ENCODE data around the gene MMP11. TPM values are rescaled to one million over a fixed set of nuclear protein-coding genes. Genes with fewer than 3 reads are reported as not detected.
A peak's percentile ranks its signal among the peaks of the same experiment; 100 is the strongest.
"Not testable (repeated sequence)": the region's sequence is repeated elsewhere in the genome, so short reads cannot be mapped to it uniquely, and the experiment has no call there.

MMP11 gene, protein sequence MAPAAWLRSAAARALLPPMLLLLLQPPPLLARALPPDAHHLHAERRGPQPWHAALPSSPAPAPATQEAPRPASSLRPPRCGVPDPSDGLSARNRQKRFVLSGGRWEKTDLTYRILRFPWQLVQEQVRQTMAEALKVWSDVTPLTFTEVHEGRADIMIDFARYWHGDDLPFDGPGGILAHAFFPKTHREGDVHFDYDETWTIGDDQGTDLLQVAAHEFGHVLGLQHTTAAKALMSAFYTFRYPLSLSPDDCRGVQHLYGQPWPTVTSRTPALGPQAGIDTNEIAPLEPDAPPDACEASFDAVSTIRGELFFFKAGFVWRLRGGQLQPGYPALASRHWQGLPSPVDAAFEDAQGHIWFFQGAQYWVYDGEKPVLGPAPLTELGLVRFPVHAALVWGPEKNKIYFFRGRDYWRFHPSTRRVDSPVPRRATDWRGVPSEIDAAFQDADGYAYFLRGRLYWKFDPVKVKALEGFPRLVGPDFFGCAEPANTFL
- total RNA-seq (2022) = 0.44 TPM in 1 of 2 replicates, not detected in the other
- Bru-seq, nascent RNA = percentile 18 among the genes with signal in this experiment
- BruChase-seq, experiment 1, labeled RNA remaining after a 6-hour chase = percentile 11 among the genes with signal in this experiment
- percentile 13 among the genes with signal in this experiment for BruChase-seq, experiment 2, labeled RNA remaining after a 2-hour chase
- long read RNA-seq = 0 reads

DNA sequence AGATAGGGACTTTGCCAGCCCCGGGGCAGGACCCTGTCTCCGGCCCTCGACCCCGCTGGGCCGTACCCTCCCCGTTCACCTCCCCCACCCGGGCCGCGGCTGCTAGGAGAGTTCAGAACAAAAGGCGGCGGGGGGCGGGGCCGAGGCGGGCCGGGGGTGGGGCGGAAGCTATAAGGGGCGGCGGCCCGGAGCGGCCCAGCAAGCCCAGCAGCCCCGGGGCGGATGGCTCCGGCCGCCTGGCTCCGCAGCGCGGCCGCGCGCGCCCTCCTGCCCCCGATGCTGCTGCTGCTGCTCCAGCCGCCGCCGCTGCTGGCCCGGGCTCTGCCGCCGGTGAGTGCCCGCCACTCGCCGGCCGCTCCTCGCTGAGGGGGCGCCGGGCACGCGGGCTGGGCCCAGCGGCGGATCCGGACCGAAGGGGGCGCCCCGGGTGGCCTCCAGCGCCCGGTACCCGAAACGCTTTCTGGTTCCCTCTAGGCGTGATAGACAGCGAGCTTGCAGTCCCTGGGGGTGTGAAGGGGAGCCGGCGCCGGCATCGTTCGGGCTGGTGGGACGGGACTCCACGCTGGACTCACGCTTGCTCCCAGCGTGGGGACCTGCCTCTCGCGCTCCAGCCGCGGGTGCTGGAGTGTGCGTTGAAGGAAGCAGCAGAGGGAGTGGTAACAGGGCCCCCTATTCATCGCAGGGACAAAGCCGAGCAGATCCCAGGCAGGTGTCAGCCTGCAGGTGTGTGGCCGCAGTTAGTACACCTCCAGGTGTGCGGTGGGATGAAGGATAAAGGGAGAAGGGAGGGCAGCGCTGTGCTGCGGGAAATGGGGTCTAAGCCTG is at the start of gene MMP11:
Gene MMP11, plus strand, starts transcription at position 201 of the 825 bp plus-strand sequence. Its CDS starts 22 bp downstream, at position 223.
- DNase-seq (ENCODE audit: unreplicated experiment) = peak; percentile 27
- TF ChIP-seq, protein P1, sequence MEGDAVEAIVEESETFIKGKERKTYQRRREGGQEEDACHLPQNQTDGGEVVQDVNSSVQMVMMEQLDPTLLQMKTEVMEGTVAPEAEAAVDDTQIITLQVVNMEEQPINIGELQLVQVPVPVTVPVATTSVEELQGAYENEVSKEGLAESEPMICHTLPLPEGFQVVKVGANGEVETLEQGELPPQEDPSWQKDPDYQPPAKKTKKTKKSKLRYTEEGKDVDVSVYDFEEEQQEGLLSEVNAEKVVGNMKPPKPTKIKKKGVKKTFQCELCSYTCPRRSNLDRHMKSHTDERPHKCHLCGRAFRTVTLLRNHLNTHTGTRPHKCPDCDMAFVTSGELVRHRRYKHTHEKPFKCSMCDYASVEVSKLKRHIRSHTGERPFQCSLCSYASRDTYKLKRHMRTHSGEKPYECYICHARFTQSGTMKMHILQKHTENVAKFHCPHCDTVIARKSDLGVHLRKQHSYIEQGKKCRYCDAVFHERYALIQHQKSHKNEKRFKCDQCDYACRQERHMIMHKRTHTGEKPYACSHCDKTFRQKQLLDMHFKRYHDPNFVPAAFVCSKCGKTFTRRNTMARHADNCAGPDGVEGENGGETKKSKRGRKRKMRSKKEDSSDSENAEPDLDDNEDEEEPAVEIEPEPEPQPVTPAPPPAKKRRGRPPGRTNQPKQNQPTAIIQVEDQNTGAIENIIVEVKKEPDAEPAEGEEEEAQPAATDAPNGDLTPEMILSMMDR (IDR thresholded peaks at IDR 0.05; ENCODE audit: unreplicated experiment) = no peak
- Mint-ChIP-seq H3K4me3 (ENCODE audit: unreplicated experiment) (peak within 1 kb of the TSS; percentile 40), H3K4me1 (ENCODE audit: insufficient read depth, unreplicated experiment) (peaks cover 15% of the 10 kb centered on the region), H3K36me3 (ENCODE audit: insufficient read depth, unreplicated experiment) (peaks cover 6% of the 10 kb centered on the region), H3K27me3 (ENCODE audit: insufficient read depth, unreplicated experiment) (no peaks in the 10 kb centered on the region), H3K27ac (ENCODE audit: low read depth, unreplicated experiment) (no peak within 1 kb of the TSS), H3K9me3 (ENCODE audit: unreplicated experiment) (no peaks in the 10 kb centered on the region)
- ChIA-PET CTCF (interaction anchor here (0.6 to 7.0 kb wide), 2 partner anchors 19 to 77 kb away, joined by 3 to 53 read pairs; partner anchors contain the start of gene VPREB3), POLR2A (interaction anchor here (0.6 to 2.2 kb wide), 2 partner anchors 8 to 15 kb away, joined by 3 to 8 read pairs; no protein-coding TSS in a partner anchor)
- intact Hi-C loops (cut with micrococcal nuclease) = no loop called here
- BruUV-seq (replicated peaks) = no TSS peak

DNA sequence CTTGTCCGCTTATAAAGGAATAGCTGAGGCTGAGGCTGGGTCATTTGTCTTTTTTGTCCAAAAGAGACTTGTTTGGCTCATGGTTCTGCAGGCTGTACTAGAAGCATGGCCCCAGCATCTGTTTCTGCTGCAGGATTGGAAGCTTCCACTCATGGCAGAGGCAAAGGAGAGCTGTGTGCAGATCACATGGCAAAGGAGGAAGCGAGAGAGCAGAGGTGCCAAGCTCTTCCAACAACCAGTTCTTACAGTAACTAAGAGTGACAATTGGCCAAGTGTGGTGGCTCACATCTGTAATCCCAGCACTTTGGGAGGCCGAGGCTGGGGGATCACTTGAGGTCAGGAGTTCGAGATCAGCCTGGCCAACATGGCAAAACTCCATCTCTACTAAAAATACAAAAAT is 44.5 kb upstream of the MMP11 start:
- H3K36me3 Mint-ChIP-seq (ENCODE audit: insufficient read depth, unreplicated experiment); BruUV-seq (replicated peaks); H3K27ac Mint-ChIP-seq (ENCODE audit: low read depth, unreplicated experiment); H3K4me3 Mint-ChIP-seq (ENCODE audit: unreplicated experiment); intact Hi-C loops (cut with micrococcal nuclease); DNase-seq (ENCODE audit: unreplicated experiment); CTCF ChIA-PET; H3K27me3 Mint-ChIP-seq (ENCODE audit: insufficient read depth, unreplicated experiment); H3K9me3 Mint-ChIP-seq (ENCODE audit: unreplicated experiment); H3K4me1 Mint-ChIP-seq (ENCODE audit: insufficient read depth, unreplicated experiment): not testable (repeated sequence)
- POLR2A ChIA-PET = interaction anchor here (1.1 kb wide), 1 partner anchor 12 kb away, joined by 4 read pairs; no protein-coding TSS in a partner anchor

DNA sequence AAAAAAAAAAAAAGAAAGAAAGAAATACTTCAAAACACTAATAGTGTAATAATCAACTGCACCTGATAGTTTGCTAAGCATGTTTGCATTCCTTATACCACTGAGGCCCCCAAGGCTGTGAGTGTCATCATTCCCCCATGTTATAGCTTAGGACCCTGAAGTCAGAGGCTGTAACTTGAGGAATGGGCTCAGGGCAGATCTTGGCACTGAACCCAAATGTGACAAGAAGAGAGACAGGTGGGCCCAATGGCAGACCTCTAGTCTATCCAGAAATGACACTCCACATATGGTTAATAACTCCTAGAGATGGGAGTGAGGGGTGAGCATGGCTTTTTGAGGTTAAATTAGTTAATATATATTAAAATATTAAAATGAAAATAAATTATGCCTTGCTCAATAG is 35.0 kb upstream of the MMP11 start:
- DNase-seq (ENCODE audit: unreplicated experiment) = no peak
- no peaks in the 10 kb centered on the region for H3K4me1 Mint-ChIP-seq (ENCODE audit: insufficient read depth, unreplicated experiment)
- no peak overlapping the region for H3K27ac Mint-ChIP-seq (ENCODE audit: low read depth, unreplicated experiment)
- H3K36me3 Mint-ChIP-seq (ENCODE audit: insufficient read depth, unreplicated experiment) = peaks cover 5% of the 10 kb centered on the region
- intact Hi-C loops (cut with micrococcal nuclease) = no loop called here
- no peak overlapping the region for H3K4me3 Mint-ChIP-seq (ENCODE audit: unreplicated experiment)
- no TSS peak for BruUV-seq (replicated peaks)
- TF ChIP-seq, protein P1 (IDR thresholded peaks at IDR 0.05; ENCODE audit: unreplicated experiment) = no peak
- CTCF ChIA-PET = interaction anchor here (0.6 kb wide), 1 partner anchor 966 kb away, joined by 4 read pairs; no protein-coding TSS in a partner anchor
- H3K27me3 Mint-ChIP-seq (ENCODE audit: insufficient read depth, unreplicated experiment) = no peaks in the 10 kb centered on the region
- H3K9me3 Mint-ChIP-seq (ENCODE audit: unreplicated experiment) = no peaks in the 10 kb centered on the region
- POLR2A ChIA-PET = no interaction called here

DNA sequence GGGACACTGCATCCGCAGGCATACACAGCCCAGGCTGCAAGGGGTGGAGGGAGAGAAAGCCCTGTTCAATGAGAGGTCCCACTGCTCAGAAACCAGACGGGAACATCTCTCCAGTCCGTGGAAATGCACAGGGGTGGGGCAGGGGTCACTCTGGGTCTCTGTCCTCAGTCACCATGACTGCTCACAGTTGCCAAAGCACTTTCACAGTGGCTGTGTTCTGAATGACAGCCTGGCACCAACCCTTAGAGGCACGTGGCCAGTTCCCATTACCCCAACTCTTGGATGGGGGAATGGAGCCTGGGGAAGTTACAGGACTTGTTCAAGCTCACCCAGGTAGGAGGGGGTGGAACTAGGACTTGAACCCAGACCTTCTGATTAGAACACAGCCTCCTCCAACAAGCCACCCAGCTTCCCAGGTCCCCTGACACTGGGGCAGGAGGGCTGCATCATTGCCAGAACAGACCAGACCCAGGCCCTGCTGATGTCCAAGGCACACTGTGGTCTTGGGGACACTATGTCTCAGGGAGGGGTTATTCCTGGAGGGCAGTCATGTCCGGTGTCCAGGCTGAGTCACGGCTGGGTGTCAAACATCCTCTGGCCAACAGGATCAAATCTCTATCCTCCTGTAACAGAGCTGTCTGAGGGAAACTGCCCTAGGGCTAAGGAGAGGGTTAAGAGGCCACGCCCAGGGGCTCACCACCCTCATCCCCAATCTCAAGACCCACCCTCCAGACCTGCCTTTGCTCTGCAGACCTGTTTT is 30.0 kb upstream of the MMP11 start:
- Mint-ChIP-seq H3K4me3 (ENCODE audit: unreplicated experiment) (no peak overlapping the region), H3K36me3 (ENCODE audit: insufficient read depth, unreplicated experiment) (peaks cover 5% of the 10 kb centered on the region), H3K27ac (ENCODE audit: low read depth, unreplicated experiment) (peak overlapping the region; percentile 10), H3K4me1 (ENCODE audit: insufficient read depth, unreplicated experiment) (no peaks in the 10 kb centered on the region), H3K27me3 (ENCODE audit: insufficient read depth, unreplicated experiment) (no peaks in the 10 kb centered on the region), H3K9me3 (ENCODE audit: unreplicated experiment) (no peaks in the 10 kb centered on the region)
- no peak for DNase-seq (ENCODE audit: unreplicated experiment)
- intact Hi-C loops (cut with micrococcal nuclease) = no loop called here
- CTCF ChIA-PET = interaction anchor here (0.6 to 1.1 kb wide), 2 partner anchors 103 to 107 kb away, joined by 3 to 4 read pairs; no protein-coding TSS in a partner anchor
- no TSS peak for BruUV-seq (replicated peaks)
- POLR2A ChIA-PET = interaction anchor here (0.6 kb wide), 1 partner anchor 483 kb away, joined by 3 read pairs; no protein-coding TSS in a partner anchor
- TF ChIP-seq, protein P1 (IDR thresholded peaks at IDR 0.05; ENCODE audit: unreplicated experiment) = no peak
